HepG2 (cell line): Measurements from ENCODE around the gene WIZ. TPM values are rescaled to one million over a fixed set of nuclear protein-coding genes. Genes with fewer than 3 reads are reported as not detected.

ENCODE experiments used
- AGO2 ChIP-seq: fragments of 200-400 bp; formaldehyde crosslinking; optimal IDR thresholded peaks from 2 replicates; pipeline ENCODE3; 2017; ENCODE audit warnings: mild to moderate bottlenecking, low read depth, low read length, moderate library complexity
- BATF2 ChIP-seq: sonication (generic); formaldehyde crosslinking; IDR thresholded peaks from 2 replicates; pipeline ENCODE4 v1.8.0; 2022; ENCODE audit warnings: mild to moderate bottlenecking, missing genetic modification reagents, moderate library complexity
- BCL6 ChIP-seq: IDR thresholded peaks from 2 replicates; pipeline ENCODE4 v1.6.1; 2016; ENCODE audit warnings: missing genetic modification reagents, missing compliant biosample characterization
- HDAC6 ChIP-seq: fragments of 200-600 bp; sonication (generic); IDR thresholded peaks from 2 replicates; pipeline ENCODE4 v1.7.0; 2017; ENCODE audit warnings: mild to moderate bottlenecking, antibody characterized with exemption, low read length, low read depth
- JUND ChIP-seq: sonication (generic); formaldehyde crosslinking; IDR thresholded peaks from 2 replicates; pipeline ENCODE4 v1.8.0; 2022; ENCODE audit warnings: mild to moderate bottlenecking, missing genetic modification reagents
- KDM1A ChIP-seq: IDR thresholded peaks from 2 replicates; pipeline ENCODE4 v1.6.1; 2016; ENCODE audit warnings: missing compliant biosample characterization
- LCORL ChIP-seq, 2 experiments: fragments of 450-650 bp in 1 of 2; sonication (generic) in 1 of 2; formaldehyde crosslinking in 1 of 2; IDR thresholded peaks; 2 replicates each; pipeline versions ENCODE4 v1.5.0 to v1.6.1; 2017 to 2020; ENCODE audit warnings: antibody characterized with exemption in 1 of 2, missing genetic modification reagents in 1 of 2
- NCOR1 ChIP-seq: fragments of 200-600 bp; sonication (generic); IDR thresholded peaks from 2 replicates; pipeline ENCODE4 v1.7.0; 2017; ENCODE audit warnings: antibody characterized with exemption, low read length, borderline replicate concordance
- PHF5A ChIP-seq: IDR thresholded peaks from one replicate; pipeline ENCODE4 v1.6.1; 2018; ENCODE audit warnings: low read depth, missing genetic modification reagents; ENCODE audit not compliant: unreplicated experiment
- POLR2AphosphoS2 ChIP-seq: IDR thresholded peaks from 2 replicates; pipeline ENCODE4 v1.6.1; 2011; ENCODE audit warnings: low read depth, low read length, improper control_type of control experiment
- POLR2AphosphoS5 ChIP-seq: IDR thresholded peaks from 2 replicates; pipeline ENCODE4 v1.6.1; 2012; ENCODE audit warnings: low read depth, low read length
- RFX3 ChIP-seq: IDR thresholded peaks from 2 replicates; pipeline ENCODE4 v1.6.1; 2016; ENCODE audit warnings: missing biosample characterization, missing genetic modification reagents
- SMAD1 ChIP-seq: sonication (generic); formaldehyde crosslinking; IDR thresholded peaks from 2 replicates; pipeline ENCODE4 v1.4.0; 2020; ENCODE audit warnings: missing genetic modification reagents, low read depth, mild to moderate bottlenecking, borderline replicate concordance
- TCF12 ChIP-seq, 2 experiments: fragments of 450-650 bp in 1 of 2; sonication (generic) in 1 of 2; formaldehyde crosslinking in 1 of 2; IDR thresholded peaks; 2 replicates each; pipeline versions ENCODE4 v1.6.1 to v1.8.0; 2017 to 2022; ENCODE audit warnings: antibody characterized with exemption in 1 of 2, mild to moderate bottlenecking in 1 of 2, missing genetic modification reagents in 1 of 2, moderate library complexity in 1 of 2
- USF2 ChIP-seq, 2 experiments: sonication (generic) in 1 of 2; formaldehyde crosslinking in 1 of 2; IDR thresholded peaks; 2 replicates each; pipeline versions ENCODE4 v1.5.1 to v1.6.1; 2011 to 2020; ENCODE audit warnings: borderline replicate concordance in 1 of 2, low read depth in 1 of 2, low read length in 1 of 2, mild to moderate bottlenecking in 1 of 2, missing genetic modification reagents in 1 of 2, moderate library complexity in 1 of 2
- YY1 ChIP-seq: IDR thresholded peaks from 2 replicates; pipeline ENCODE4 v1.6.1; 2011; ENCODE audit warnings: low read length, low read depth, moderate library complexity, mild to moderate bottlenecking; ENCODE audit not compliant: insufficient read depth, insufficient replicate concordance
- ZBTB8A ChIP-seq: sonication (generic); formaldehyde crosslinking; IDR thresholded peaks from 2 replicates; pipeline ENCODE4 v1.4.0; 2020; ENCODE audit warnings: mild to moderate bottlenecking, low read depth, missing genetic modification reagents, borderline replicate concordance
- ZFAT ChIP-seq: sonication (generic); formaldehyde crosslinking; conservative IDR thresholded peaks from 2 replicates; pipeline ENCODE4 v1.8.1; 2023; ENCODE audit warnings: missing genetic modification reagents, inconsistent platforms
- ZMYM2 ChIP-seq: sonication (generic); formaldehyde crosslinking; IDR thresholded peaks from 2 replicates; pipeline ENCODE4 v1.8.0; 2022; ENCODE audit warnings: mild to moderate bottlenecking, missing genetic modification reagents
- ZNF256 ChIP-seq: sonication (generic); formaldehyde crosslinking; conservative IDR thresholded peaks from 2 replicates; pipeline ENCODE4 v1.4.0; 2020; ENCODE audit warnings: missing genetic modification reagents
- ZNF431 ChIP-seq: sonication (generic); formaldehyde crosslinking; IDR thresholded peaks from 2 replicates; pipeline ENCODE4 v1.9.0; 2022; ENCODE audit warnings: missing genetic modification reagents, low read depth, mild to moderate bottlenecking, borderline replicate concordance
- ZNF460 ChIP-seq: sonication (generic); formaldehyde crosslinking; IDR thresholded peaks from 2 replicates; pipeline ENCODE4 v1.5.1; 2020; ENCODE audit warnings: missing genetic modification reagents, mild to moderate bottlenecking, borderline replicate concordance
- ZNF496 ChIP-seq: sonication (generic); formaldehyde crosslinking; IDR thresholded peaks from 2 replicates; pipeline ENCODE4 v1.8.1; 2023; ENCODE audit warnings: mild to moderate bottlenecking, moderate library complexity, missing genetic modification reagents; ENCODE audit not compliant: insufficient replicate concordance
- ZNF597 ChIP-seq: sonication (generic); formaldehyde crosslinking; IDR thresholded peaks from 2 replicates; pipeline ENCODE4 v1.5.0; 2020; ENCODE audit warnings: missing genetic modification reagents
- ZNF878 ChIP-seq: sonication (generic); formaldehyde crosslinking; IDR thresholded peaks from 2 replicates; pipeline ENCODE4 v1.8.1; 2023; ENCODE audit warnings: mild to moderate bottlenecking, missing genetic modification reagents, moderate library complexity
- ZSCAN12 ChIP-seq: sonication (generic); formaldehyde crosslinking; IDR thresholded peaks from 2 replicates; pipeline ENCODE4 v1.9.0; 2021; ENCODE audit warnings: mild to moderate bottlenecking, missing genetic modification reagents
- polyA plus RNA-seq, 8 experiments: library from polyadenylated mRNA; depleted of rRNA in 3 of 8; stranded (reverse) in 7 of 8; unstranded in 1 of 8; fragments of >200 nt; fragmentation: Illumina TruSeq in 4 of 8; extraction: Trizol in 4 of 8; gene quantifications; 2 replicates each; pipeline versions ENCODE4 v1.2.1 to v1.2.3, GENCODE V29; 2011 to 2016; ENCODE audit warnings: low read depth in 4 of 8, missing spikeins in 1 of 8, mixed read lengths in 1 of 8; ENCODE audit not compliant: insufficient read depth in 1 of 8
- total RNA-seq, 5 experiments: library from RNA; depleted of rRNA; stranded (reverse); fragments of >200 nt; fragmentation: Illumina TruSeq; extraction: Trizol; gene quantifications; 2 replicates each; pipeline ENCODE4 v1.2.3, GENCODE V29; 2016; ENCODE audit warnings: low read depth in 1 of 5

WIZ gene
- total and polyA plus RNA-seq, 2 of the 13 experiments (the other 11 are each of a cell fraction or from before 2014, with no cell fraction given): 4.7 to 4.8 TPM

GRCh38 chr19:15468675-15469512 is 19.1 kb upstream of the WIZ start (continued):
- TF ChIP-seq ZNF597 (CRISPR knock-in tag) (no peak), HDAC6 (no peak), AGO2 (no peak), TCF12 (IDR thresholded peaks at IDR 0.05) (no peak), TCF12 (CRISPR knock-in tag; IDR thresholded peaks at IDR 0.05) (no peak), KDM1A (CRISPR knock-in tag) (no peak), USF2 (IDR thresholded peaks at IDR 0.05; ENCODE audit: low read depth, low read length) (no peak), USF2 (CRISPR knock-in tag; IDR thresholded peaks at IDR 0.05; ENCODE audit: borderline replicate concordance) (no peak), JUND (CRISPR knock-in tag) (no peak), ZFAT (CRISPR knock-in tag) (no peak), ZMYM2 (CRISPR knock-in tag) (peak; percentile 81), ZBTB8A (CRISPR knock-in tag) (no peak), POLR2AphosphoS2 (no peak), ZSCAN12 (CRISPR knock-in tag) (no peak), YY1 (no peak), PHF5A (CRISPR knock-in tag) (no peak), LCORL (IDR thresholded peaks at IDR 0.05) (no peak), LCORL (CRISPR knock-in tag; IDR thresholded peaks at IDR 0.05) (0 out of 2 replicates have a peak, but pooled peaks have one; percentile 31), POLR2AphosphoS5 (no peak), RFX3 (CRISPR knock-in tag) (no peak), ZNF460 (CRISPR knock-in tag) (peak; percentile 17; the same call in 1 of the 2 replicates), ZNF431 (CRISPR knock-in tag) (no peak), BATF2 (no peak), ZNF496 (CRISPR knock-in tag) (no peak), ZNF878 (no peak), ZNF256 (CRISPR knock-in tag) (no peak), NCOR1 (peak; percentile 85), BCL6 (CRISPR knock-in tag) (peak; percentile 60), SMAD1 (no peak)
